Gastroesophageal sphincter (tissue), 3 donors: ENCODE measurements around the gene LYL1.
A peak's percentile ranks its signal among the peaks of the same experiment; 100 is the strongest.

Experiments
- POLR2A ChIP-seq, 2 donors: fragments of 450-650 bp; IDR thresholded peaks; one replicate each; pipeline ENCODE4 v1.6.1; 2017; ENCODE audit warnings: antibody characterized with exemption in 2 of 2, mild to moderate bottlenecking in 2 of 2, moderate library complexity in 1 of 2
- POLR2AphosphoS5 ChIP-seq: sonication (generic); formaldehyde crosslinking; IDR thresholded peaks from one replicate; pipeline ENCODE4 v1.6.1; 2017; ENCODE audit warnings: antibody characterized with exemption
- TF ChIP-seq, protein P1 (sequence below), 4 experiments: fragments of 200-600 bp in 2 of 4; fragments of 450-650 bp in 2 of 4; sonication (generic) in 1 of 4; IDR thresholded peaks; one replicate each; pipeline ENCODE4 v1.5.1; 2017 to 2019; ENCODE audit warnings: antibody characterized with exemption in 4 of 4, mild to moderate bottlenecking in 2 of 4, moderate library complexity in 2 of 4

DNA sequence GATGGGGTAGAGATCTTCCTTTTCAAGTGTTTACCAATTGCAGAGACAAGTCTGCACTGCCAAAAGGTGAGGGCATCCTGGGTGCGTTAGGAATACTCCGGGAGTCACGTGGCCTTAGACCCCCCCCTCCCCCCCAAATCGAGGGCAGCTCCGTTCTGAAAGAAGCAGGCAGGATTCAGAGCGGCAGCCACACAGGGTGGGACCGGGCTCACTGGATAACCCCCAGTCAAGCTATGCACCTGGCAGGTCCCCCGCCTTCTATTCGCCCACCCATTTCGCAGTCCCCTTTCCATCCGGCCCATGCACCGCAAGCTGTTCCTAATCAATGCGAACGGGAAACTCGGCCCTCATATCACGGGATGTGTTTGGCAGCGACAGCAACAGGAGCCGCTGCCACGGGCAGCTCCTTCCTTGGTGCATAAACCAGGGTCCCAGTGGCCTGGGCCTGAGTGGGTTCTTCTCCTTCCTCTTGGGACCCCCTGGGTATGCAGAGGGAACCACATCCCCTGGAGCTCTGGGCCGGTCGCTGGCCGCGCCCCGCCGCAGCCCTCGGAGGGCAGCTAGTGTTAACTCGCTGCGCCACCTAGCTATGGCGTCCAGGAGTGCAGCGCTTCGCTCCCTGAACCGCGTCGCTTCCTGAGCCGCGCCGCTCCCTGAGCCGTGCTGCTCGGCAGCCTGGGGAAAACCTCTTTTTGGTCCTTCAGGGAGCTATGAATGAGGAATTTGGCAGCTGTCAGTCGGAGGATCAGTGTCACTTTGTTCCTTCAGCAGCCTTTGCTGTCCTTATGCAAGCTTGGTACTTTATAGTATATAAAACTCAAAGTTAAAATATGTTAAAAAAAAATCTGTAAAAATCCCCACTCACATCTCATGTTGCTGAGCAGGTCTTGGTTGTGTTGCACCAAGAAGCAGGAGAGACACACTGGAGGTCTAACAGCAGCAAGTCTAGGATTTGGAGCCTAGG is 41.4 kb downstream of the LYL1 start:
- TF ChIP-seq, protein P1, sequence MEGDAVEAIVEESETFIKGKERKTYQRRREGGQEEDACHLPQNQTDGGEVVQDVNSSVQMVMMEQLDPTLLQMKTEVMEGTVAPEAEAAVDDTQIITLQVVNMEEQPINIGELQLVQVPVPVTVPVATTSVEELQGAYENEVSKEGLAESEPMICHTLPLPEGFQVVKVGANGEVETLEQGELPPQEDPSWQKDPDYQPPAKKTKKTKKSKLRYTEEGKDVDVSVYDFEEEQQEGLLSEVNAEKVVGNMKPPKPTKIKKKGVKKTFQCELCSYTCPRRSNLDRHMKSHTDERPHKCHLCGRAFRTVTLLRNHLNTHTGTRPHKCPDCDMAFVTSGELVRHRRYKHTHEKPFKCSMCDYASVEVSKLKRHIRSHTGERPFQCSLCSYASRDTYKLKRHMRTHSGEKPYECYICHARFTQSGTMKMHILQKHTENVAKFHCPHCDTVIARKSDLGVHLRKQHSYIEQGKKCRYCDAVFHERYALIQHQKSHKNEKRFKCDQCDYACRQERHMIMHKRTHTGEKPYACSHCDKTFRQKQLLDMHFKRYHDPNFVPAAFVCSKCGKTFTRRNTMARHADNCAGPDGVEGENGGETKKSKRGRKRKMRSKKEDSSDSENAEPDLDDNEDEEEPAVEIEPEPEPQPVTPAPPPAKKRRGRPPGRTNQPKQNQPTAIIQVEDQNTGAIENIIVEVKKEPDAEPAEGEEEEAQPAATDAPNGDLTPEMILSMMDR (IDR thresholded peaks at IDR 0.05): peak in 3 of 4 experiments; percentile 97 to 99 (median 98)
- TF ChIP-seq POLR2A (IDR thresholded peaks at IDR 0.05) (no peak), POLR2AphosphoS5 (peak; percentile 65)
